Measurements from ENCODE around the gene MAPK4.
"Not testable (repeated sequence)": the region's sequence is repeated elsewhere in the genome, so short reads cannot be mapped to it uniquely, and the experiment has no call there.

MAPK4 gene

DNA sequence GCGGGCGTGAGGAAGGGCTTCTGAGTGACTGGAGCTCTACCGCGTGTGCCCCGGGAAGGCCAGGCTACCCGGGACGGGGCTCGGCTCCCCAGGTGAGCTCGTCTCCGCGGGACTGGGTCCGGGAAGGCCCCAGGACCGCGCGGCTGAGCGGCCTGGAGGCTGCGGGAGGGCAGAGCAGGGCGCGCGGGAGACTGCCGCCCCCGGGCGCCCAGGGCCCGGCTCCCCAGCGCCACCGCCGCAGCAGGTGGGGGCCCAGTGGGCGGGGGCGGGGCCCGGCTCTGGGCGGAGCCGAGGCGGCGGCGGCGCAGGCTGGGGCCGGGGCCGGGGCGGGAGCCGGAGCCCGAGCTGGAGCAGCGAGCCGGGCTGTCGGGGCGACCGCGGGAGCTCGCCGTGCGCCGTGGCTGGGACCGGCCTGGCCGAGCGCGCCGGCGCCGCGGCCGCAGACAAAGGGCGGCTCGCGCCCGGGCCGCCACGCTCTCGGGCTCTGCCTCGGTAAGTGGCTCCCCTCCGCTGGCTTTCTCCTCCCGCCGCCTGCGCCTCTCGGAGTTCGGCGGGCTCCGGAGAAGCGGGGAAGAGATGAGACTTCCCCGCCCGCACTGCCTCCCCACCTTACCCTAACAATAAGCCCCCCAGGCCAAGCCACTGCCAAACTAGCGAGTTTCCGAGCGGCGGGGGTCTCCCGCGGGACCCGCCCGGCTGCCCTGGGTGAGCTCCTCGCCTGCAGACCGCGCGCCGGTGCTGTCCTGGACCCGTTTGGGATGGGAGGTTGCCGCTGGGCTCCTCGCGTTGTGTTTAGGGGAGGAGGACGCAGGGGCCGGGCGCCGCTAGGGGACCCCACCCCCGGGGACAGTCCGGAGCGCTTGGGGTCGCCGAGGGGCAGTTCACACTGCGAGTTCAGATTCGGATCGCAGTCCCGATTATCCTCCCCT, at the start of gene MAPK4:
Gene MAPK4 (plus strand): TSS at position 336 of the 929 bp plus-strand sequence. CDS start 103,872 bp downstream, outside the sequence.
- H3K4me3 ChIP-seq (ENCODE audit: low read depth, low read length): peak within 1 kb of the TSS; percentile 60

DNA sequence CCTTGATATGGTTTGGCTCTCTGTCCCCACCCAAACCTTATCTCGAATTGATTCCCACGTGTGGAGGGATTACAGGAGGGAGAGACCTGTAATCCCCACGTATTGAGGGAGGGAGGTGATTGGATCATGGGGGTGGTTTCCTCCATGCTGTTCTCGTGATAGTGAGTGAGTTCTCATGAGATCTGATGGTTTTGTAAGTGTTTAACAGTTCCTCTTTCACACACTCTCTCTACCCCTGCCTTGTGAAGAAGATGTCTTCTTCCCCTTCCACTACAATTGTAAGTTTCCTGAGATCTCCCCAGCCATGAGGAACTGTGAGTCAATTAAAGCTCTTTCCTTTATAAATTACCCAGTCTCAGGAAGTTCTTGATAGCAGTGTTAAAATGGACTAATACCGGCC, 42.6 kb upstream of the MAPK4 start:
- H3K4me3 ChIP-seq (ENCODE audit: low read depth, low read length): not testable (repeated sequence)

DNA sequence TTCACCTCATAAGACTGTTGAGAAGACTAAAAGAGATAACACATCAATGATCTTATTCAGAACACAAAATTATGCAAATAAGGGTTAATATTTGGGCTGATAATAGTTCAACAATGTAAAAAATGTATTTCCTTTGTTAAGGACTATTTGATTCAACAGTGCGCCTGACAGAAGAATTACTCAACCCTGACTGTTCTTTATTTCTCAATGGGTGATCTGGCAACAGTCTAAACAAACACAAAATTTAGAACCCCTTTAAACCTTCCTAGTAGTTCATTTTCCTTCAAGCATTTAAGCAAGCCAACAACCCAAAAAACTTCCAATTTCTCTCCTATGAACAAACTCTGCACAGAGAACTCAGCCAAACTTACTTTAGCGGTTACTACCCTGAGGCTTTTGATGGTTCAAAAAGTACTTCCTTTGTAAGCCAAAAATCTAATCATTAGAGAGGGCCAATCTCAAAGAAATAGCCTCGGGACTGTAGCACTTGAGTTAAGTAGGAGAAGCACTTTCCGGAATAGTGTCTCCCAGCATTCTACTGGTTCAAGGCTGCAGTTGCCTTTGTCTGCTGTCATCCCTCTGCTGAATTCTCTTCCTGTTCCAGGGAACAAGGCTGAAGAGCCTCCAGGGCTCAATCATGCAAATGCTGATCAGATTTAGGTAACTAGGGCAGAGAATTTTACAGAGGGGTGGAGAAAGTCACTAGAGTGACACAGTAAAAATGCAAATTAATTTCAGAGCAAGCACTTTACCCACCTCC, 40.9 kb upstream of the MAPK4 start:
- no peak overlapping the region for H3K4me3 ChIP-seq (ENCODE audit: low read depth, low read length)

DNA sequence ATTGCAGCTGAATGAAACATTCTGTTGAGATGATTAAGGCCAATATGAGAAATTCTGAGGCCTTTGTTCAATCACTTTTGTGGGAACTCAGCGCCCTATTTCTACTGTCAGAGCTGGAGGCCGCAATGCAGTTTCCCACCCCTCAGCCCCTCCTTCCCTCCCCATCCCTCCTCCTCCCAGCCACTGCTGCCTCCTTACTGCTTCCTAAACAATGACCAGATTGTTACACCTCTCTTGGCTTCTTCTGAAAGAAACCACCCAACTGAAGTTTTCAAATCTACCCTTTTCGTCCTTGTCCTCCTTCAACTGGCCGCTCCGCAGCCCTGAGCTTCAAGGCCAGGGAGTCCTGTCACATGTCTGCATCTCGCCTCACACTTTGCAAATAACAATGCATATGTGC, 36.7 kb upstream of the MAPK4 start:
- no peak overlapping the region for H3K4me3 ChIP-seq (ENCODE audit: low read depth, low read length)

DNA sequence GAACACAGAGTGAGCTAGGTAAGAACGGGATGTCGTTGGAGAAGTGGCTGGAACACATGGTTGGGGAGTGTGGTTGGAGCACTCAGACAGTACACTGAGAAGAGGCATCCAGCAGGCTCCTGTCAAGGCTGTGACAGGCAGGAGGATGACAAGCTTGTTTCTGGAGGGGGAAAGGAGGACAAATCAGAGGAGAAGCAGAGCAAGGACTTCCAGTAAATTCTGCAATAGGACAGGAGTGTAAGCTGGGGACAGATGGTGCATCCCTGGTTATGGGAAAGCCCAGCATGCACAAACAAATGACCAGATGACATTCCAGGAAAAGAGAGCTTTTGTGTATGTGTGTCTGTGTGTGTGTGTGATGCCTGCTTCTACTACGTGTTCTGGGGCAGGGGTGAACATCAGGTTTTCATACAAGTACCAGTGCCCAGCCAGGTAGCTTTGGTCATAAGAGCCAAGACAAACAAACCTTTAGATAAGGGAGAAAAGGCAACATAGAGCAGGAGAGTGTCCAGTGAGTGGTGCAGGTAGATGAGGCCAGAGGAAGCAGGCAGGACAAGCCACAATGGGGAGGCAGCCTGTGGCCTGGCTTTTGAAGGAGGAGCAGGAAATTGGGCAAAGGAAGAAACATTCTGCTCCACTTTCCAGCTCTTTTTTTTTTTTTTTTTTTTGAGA, 32.1 kb upstream of the MAPK4 start:
- no peak overlapping the region for H3K4me3 ChIP-seq (ENCODE audit: low read depth, low read length)

DNA sequence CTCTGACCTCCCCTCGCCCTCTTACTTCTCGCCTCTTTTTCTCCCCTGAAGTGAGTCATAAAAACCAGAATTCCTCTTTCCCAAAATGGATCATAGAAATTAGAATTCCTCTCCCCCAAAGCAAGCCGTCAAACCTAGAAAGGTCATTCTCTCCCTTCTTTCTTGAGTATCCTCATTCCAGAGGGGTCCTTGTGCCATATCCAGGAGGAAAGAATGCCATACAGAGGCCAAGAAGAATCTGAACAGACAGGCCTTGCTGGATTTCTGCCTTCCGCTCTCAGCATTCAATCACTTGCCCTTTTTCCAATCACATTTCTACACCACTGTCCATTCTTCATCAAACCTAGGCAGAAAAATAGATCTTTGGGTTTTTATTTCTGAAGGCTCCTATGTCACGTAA, 31.1 kb upstream of the MAPK4 start:
- H3K4me3 ChIP-seq (ENCODE audit: low read depth, low read length): no peak overlapping the region

DNA sequence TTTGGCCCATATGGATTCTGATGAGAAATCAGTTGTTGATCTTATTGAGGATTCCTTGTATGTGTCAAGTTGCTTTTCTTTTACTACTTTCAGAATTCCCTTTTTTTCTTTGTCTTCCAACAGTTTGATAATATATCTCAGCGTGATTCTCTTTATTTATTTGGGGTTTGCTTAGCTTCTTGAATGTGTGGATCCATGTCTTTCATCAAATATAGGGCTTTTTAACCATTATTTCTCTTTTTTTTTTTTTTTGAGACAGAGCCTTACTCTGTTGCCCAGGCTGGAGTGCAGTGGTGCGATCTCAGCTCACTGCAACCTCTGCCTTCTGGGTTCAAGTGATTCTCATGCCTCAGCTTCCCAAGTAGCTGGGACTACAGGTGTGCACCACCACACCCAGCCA, 26.1 kb upstream of the MAPK4 start:
- H3K4me3 ChIP-seq (ENCODE audit: low read depth, low read length): not testable (repeated sequence)

DNA sequence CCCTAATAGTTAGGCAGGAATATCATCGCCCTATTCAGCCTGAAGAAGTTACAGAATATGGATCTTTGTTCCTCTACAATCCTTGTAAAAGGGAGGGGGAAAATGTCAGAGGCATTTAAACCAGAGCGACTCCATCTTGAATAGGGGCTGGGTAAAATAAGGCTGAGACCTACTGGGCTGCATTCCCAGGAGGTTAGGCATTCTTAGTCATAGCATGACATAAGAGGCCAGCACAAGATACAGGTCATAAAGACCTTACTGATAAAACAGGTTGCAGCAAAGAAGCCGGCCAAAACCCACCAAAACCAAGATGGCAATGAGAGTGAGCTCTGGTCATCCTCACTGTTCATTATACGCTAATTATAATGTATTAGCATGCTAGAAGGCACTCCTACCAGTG, 15.4 kb upstream of the MAPK4 start:
- not testable (repeated sequence) for H3K4me3 ChIP-seq (ENCODE audit: low read depth, low read length)

DNA sequence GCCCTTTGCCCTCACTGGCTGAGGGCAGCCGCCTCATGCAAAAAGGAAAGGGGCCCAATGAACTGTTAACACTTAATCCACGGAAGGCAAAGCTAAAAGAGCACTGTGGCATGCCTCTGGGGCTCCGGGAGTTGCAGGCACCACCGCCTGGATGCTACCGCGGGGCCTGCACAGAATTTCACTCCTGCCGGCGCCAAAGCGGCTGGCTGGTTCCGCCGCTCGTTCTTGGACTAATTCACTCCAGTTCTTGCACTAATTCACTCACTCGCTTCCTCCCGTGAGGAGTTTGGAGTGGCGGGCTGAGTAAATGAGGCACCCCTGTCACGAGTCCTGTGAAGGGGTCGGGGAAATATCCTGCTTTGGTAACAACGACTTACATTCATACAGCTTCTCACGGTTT, 14.0 kb upstream of the MAPK4 start:
- no peak overlapping the region for H3K4me3 ChIP-seq (ENCODE audit: low read depth, low read length)

DNA sequence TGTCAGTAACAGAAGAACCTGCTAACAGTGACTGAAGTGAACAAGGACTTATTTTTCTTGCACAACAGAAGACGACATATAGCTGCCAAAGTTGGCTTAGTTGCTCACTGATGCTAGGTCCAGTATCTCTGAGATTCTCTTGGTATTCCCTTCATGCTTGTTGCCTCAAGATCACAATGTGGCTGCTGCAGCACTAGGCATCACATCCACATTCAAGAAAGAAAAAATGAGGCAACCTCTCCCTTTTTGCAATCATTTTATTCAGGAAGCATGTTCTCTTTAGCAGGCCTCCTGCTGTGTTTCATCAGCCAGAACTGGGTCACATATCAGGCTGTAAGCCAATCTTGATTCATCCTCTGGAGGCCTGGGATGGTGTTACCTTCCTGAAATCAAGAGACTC, 11.7 kb upstream of the MAPK4 start:
- no peak overlapping the region for H3K4me3 ChIP-seq (ENCODE audit: low read depth, low read length)

DNA sequence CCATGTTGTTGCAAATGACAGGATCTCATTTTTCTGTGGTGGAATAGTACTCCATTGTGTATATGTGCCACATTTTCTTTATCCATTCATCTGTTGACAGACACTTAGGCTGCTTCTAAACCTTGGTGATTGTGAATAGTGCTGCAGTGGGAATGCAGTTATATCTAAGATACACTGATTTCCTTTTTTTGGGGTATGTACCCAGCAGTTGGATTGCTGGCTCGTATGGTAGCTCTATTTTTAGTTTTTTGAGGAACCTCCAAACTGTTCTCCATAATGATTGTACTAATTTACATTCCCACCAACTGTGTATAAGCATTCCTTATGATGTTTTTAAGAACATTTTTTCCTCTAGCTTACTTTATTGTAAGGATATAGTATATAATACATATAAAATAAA, 8.2 kb upstream of the MAPK4 start:
- not testable (repeated sequence) for H3K4me3 ChIP-seq (ENCODE audit: low read depth, low read length)

DNA sequence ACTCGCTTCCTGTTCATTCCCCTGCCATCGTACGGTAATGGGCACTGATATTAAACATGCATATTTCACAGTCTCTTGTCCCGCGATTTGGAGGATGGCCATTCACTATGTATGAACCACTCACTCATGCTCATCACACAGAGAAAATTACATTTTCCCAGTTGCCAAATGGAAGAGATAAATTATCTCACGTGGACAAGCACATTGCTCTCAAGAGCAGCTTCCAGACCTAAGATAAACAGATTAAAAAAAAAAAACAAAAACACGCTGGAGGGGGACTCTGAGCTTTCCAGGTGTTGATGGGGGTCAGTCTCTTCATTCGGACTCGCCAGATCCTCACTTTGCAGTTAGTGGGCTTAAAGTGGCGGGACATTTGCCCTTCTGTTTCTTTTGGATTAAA, 1.7 kb upstream of the MAPK4 start:
- no peak overlapping the region for H3K4me3 ChIP-seq (ENCODE audit: low read depth, low read length)

DNA sequence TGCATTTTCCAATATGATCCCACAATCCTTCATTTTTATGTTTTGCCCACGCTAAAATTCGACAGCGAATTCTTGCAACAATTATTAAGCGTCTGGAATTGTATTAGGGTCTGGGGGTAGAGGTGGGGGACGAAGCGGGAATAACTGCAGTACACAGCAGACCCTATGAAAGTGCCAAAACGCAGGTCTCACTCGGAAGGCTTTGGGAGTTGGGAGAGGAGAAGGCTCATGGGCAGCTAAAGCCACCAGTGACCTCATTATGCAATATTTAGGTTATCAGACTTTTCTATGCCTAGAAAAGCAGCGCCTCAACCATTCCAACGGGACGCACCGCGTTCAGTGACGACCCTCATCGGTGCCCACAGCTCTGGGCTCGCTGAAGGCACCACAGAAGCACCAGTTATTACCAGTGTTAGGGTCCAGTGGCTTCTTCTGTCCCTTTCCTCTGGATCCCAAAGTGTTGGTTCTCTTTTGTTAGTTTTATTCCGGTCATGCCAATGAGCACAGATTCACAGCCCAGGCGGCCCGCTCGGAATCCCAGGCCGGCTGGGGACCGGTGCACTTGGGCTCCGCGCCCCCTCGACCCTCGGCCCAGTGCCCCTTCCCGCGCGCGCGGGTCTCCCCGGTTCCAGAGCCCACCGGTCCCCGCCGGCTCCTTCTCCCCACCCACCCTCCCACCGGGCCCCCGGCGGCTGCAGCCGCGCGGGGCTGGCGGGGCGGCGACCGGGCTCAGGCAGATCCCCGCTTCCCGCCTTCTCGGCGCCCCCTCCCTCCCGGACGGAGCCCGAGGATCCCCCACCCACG, 737 bp upstream of the MAPK4 start:
- H3K4me3 ChIP-seq (ENCODE audit: low read depth, low read length): peak overlapping the region; percentile 27

DNA sequence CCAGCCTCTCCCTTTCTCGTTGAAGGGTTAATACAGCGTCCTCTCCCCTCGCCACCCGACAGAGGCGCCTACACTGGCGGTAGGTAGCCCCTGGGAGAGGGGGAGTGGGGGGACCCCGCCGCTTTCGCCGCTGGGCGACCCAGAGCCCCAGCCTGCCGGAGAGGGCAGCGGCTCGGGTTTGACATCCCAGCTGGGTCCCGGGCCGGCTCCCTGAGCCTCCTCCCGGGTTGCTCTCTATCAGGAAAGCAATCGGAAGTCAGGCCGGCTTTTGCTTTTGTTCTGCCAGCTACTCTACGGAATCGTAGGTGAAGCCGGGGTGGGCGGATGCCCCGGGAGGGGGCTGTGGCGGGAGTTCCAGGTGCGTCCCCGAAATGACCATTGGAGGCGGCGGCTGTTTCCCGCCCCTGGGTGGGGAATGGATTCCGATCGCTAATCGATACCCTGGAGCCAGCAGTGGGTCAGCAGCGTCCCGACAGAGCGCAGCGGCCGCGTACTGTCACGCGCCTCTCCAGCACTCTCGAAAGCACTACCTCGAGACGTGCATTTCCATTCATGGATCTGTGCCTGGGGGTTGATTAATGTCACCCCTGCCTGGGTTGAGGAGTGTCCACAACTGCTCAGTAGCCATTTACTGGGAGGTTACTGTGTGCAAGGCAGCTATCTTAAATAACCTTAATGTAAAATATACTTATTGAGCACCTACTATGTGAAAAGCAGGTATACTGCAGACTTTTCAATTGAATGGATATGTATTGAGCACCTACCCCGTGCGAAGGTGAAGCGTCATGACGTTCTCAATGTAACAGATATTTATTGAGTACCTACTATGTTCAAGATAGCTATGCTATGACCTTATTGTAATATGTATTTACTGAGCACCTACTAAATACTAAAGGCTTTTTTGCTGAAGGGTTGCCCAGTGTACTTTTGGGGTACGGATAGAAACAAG, 1.1 kb downstream of the MAPK4 start:
- H3K4me3 ChIP-seq (ENCODE audit: low read depth, low read length): peak overlapping the region; percentile 60

DNA sequence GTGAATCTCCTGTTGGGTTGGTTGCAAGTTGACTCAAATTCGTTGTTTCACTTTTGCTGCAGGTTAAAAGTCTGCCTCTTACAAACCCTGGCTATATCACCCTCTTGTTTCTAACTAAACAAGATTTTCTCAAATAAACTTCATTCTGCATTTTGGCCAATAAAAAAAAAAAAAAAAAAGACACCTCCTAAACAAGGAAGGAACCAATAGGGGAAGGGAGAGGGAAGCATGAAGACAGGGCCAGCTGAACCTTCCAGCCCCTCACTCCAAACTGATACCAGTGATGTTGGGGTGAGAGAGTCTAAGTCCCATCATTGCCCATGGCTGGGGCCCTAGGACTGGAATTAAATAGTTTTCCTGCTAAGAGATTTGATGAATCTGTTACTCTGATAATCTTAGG, 2.4 kb downstream of the MAPK4 start:
- H3K4me3 ChIP-seq (ENCODE audit: low read depth, low read length): not testable (repeated sequence)

DNA sequence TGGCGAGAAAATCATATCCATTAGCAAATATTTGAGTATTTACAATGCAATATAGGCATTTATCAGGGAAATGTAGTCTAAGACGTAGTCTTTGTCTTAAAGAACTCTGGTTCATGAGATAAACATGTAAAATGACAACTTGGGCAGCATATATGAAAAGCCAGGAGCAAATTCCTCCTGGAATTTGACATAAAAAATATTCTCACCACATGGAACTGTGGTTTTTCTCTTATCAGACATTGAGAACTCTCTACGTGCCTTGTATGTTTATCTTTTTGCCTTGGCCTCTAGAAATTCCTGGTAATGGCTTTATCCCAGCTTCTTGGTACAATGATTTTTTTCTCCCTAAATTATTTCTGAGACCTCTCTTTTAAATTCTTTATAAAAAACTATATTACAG, 2.8 kb downstream of the MAPK4 start:
- H3K4me3 ChIP-seq (ENCODE audit: low read depth, low read length): no peak overlapping the region

DNA sequence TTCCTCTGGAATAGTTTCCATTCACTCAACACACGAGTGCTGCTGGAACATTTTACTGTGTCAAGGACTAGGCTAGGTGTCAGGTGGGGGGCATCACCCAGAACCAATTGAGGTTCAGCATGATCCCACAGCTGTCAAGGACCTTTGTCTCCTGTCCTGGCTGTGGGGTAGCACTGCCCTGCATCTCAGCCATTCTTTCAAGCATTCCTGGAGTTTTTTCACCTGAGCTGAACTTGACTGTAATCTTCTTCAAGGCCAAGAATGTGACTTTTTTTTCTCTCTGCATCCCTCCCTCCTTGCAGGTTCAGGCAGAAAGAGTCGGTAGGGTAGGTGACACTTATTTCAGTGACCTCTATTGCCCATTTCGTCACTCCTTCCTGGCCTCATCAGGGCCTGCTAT, 3.5 kb downstream of the MAPK4 start:
- H3K4me3 ChIP-seq (ENCODE audit: low read depth, low read length): no peak overlapping the region

DNA sequence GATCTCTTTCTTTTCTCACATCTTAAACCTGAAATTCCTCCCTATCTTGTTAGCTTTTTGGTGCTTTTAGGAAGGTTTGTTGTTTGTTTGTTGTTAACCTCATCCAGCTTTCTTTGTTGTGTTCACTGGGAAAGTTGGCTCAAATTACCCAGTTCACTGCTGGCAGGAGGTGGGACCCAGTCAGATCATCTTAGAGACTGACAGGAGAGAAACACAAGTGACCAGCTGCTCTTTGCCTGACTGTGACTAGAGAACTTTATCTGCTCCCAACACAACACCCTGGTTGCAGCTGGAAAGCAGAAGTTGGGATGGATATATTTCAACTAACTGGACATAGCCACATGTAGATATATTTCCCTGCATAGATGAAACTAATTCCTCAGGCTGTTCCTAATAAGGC, 10.0 kb downstream of the MAPK4 start:
- H3K4me3 ChIP-seq (ENCODE audit: low read depth, low read length): no peak overlapping the region

DNA sequence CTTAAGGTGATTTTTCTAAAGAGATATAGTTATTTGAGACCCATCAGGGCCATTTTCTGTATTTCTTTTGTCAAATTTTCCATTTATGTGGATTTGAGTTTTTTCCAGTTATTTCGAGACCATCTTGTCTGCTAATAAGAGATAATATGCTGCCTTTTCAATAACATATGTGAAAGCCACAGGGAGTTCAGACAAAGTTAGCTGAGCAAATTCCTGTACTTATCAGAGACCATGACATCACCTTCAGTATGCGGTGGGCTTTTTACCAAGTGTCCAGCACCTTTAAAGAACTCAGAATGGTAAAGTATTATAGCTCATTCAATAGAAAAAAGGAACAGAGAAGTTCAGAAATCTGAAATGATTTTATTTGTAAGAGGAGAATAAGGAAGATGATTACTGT, 11.7 kb downstream of the MAPK4 start:
- no peak overlapping the region for H3K4me3 ChIP-seq (ENCODE audit: low read depth, low read length)

DNA sequence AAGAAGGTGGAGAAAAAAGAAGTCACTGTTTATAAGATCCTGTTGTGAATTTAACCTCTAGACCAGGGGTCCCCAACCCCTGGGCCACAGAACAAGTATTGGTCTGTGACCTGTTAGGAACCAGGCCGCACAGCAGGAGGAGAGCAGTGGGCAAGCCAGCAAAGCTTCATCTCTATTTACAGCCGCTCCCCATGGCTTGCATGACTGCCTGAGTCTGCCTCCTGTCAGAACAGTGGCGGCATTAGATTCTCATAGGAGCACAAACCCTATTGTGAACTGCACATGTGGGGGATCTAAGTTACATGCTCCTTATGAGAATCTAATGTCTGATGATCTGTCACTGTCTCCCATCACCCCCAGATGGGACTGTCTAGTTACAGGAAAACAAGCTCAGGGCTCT, 13.3 kb downstream of the MAPK4 start:
- H3K4me3 ChIP-seq (ENCODE audit: low read depth, low read length): not testable (repeated sequence)

Measured in iPS-11a (cell line).